Peyer's patch (tissue), 4 donors: ENCODE data around the gene TRAPPC6A.

ENCODE experiments used
- CTCF ChIP-seq, 6 experiments: fragments of 450-650 bp in 4 of 6; fragments of 200-600 bp in 2 of 6; sonication (generic) in 1 of 6; IDR thresholded peaks; one replicate each; pipeline ENCODE4 v1.5.1; 2017 to 2019; ENCODE audit warnings: antibody characterized with exemption in 6 of 6, mild to moderate bottlenecking in 3 of 6, moderate library complexity in 1 of 6
- POLR2A ChIP-seq, 2 donors: fragments of 450-650 bp; IDR thresholded peaks; one replicate each; pipeline ENCODE4 v1.5.1; 2017; ENCODE audit warnings: antibody characterized with exemption in 2 of 2, mild to moderate bottlenecking in 2 of 2, moderate library complexity in 2 of 2

GRCh38 chr19:45118106-45118505 lies 59.9 kb downstream of the TRAPPC6A start:
- no peak for TF ChIP-seq POLR2A (IDR thresholded peaks at IDR 0.05)
- no peak for TF ChIP-seq CTCF (IDR thresholded peaks at IDR 0.05)
